ENCODE measurements around the gene RPL10.
"Not testable (repeated sequence)": the region's sequence is repeated elsewhere in the genome, so short reads cannot be mapped to it uniquely, and the experiment has no call there.

The RPL10 gene

DNA sequence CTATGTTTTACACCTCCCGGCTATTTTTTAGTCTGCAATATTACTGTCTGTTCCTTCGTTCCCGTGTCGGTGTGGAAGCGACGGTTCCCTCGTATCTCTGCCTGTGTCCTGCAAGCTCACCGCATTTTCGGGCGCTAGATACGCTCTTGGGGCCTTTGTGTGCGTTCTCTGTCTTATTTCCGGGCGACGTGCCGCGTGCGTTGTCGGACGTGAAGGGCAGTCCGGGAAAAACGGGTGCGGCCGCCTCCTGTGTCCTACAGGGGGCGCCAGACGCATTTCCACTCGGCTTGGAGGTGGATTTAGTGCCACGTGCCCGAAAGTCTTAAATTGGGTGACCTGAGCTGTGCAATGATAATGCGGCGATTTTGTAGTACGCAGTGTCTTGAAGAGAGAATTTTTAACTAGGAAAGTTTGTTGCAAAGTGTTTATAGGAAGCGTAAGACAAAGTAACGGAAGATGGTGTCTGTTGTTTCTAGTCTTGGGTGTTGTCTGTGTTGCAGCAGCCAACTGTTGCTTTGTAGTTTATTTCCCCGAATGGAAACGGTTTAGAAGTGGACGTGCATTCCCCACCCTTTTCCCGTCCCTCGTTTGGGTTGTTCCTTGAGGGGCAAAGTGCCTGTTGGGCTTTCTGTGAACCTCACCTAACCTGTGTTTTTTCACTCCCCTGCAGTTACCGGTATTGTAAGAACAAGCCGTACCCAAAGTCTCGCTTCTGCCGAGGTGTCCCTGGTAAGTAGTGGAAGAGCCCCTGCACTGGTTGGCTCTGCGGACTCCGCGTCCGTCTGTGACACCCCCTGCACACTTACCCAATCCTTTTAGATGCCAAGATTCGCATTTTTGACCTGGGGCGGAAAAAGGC, 720 bp downstream of the RPL10 start:
- CTCF ChIA-PET, result interaction anchor here (0.6 to 2.8 kb wide), 8 partner anchors 10 to 138 kb away, joined by 3 to 12 read pairs (median 6); partner anchors contain the start of gene DNASE1L1
- POLR2A ChIA-PET, result interaction anchor here (0.7 to 3.7 kb wide), 9 partner anchors 8 to 142 kb away, joined by 3 to 15 read pairs (median 5); partner anchors contain the start of genes DNASE1L1, FAM3A, SLC10A3 and TAFAZZIN
- H3K4me3 ChIP-seq (ENCODE audit: low read depth, low read length), result peak overlapping the region; percentile 79
- TF ChIP-seq, protein P1, sequence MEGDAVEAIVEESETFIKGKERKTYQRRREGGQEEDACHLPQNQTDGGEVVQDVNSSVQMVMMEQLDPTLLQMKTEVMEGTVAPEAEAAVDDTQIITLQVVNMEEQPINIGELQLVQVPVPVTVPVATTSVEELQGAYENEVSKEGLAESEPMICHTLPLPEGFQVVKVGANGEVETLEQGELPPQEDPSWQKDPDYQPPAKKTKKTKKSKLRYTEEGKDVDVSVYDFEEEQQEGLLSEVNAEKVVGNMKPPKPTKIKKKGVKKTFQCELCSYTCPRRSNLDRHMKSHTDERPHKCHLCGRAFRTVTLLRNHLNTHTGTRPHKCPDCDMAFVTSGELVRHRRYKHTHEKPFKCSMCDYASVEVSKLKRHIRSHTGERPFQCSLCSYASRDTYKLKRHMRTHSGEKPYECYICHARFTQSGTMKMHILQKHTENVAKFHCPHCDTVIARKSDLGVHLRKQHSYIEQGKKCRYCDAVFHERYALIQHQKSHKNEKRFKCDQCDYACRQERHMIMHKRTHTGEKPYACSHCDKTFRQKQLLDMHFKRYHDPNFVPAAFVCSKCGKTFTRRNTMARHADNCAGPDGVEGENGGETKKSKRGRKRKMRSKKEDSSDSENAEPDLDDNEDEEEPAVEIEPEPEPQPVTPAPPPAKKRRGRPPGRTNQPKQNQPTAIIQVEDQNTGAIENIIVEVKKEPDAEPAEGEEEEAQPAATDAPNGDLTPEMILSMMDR (IDR thresholded peaks at IDR 0.05; ENCODE audit: insufficient read depth, low read length, missing control alignments), result peak; percentile 80
- no peak for DNase-seq (ENCODE audit: low read depth, low spot score)

DNA sequence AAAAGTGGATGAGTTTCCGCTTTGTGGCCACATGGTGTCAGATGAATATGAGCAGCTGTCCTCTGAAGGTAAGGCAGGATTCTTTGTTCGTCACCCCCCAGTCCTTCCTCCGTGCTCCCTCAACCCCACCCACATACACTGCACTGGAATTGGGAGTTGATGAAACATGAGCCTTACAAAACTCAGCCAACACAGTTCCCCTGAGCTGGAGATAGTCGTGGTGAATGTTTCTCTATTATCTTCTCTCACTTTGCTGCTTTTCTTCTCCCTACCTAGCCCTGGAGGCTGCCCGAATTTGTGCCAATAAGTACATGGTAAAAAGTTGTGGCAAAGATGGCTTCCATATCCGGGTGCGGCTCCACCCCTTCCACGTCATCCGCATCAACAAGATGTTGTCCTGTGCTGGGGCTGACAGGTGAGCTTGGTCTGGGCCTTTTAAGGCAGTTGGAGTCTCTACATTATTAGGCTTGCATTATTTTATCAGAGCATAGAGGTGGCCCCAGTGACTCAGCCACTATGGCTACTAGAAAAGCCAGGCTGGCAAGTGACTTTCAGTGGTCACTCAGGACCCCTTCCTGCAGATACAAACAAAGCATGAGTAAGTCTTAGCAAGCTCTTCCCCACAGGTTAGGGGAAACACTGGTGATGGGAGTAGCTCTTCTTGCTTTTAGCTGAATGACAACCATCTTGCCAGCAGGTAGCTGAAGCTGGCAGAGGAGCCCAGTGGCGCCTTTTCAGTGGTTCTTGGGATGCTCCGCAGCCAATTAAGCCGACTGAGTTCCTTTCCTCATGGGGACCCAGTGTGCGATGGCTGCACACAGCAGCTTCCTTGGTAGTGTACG, 1.6 kb downstream of the RPL10 start:
- TF ChIP-seq, protein P1 (IDR thresholded peaks at IDR 0.05; ENCODE audit: insufficient read depth, low read length, missing control alignments), result no peak
- ChIA-PET CTCF (interaction anchor here (0.5 to 2.8 kb wide), 6 partner anchors 9 to 472 kb away, joined by 3 to 12 read pairs (median 6); partner anchors contain the start of gene DNASE1L1), POLR2A (interaction anchor here (0.6 to 3.7 kb wide), 5 partner anchors 10 to 132 kb away, joined by 3 to 15 read pairs (median 5); partner anchors contain the start of genes DNASE1L1, FAM3A and TAFAZZIN)
- peak overlapping the region; percentile 79 for H3K4me3 ChIP-seq (ENCODE audit: low read depth, low read length)
- DNase-seq (ENCODE audit: low read depth, low spot score), result no peak

DNA sequence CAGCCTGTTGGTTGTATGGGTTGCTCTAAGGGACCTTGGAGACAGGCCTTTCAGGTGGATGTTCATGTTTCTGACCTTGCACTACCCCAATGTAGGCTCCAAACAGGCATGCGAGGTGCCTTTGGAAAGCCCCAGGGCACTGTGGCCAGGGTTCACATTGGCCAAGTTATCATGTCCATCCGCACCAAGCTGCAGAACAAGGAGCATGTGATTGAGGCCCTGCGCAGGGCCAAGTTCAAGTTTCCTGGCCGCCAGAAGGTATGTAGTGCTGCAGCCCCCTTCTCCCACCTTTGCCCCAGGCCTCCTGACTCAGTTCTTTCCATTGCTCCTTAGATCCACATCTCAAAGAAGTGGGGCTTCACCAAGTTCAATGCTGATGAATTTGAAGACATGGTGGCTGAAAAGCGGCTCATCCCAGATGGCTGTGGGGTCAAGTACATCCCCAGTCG, 2.2 kb downstream of the RPL10 start:
- ChIA-PET POLR2A (interaction anchor here (1.0 to 3.7 kb wide), 2 partner anchors 9 to 11 kb away, joined by 3 to 15 read pairs; partner anchors contain the start of genes DNASE1L1 and TAFAZZIN), CTCF (interaction anchor here (0.5 to 2.8 kb wide), 4 partner anchors 8 to 473 kb away, joined by 3 to 12 read pairs (median 9); partner anchors contain the start of gene DNASE1L1)
- DNase-seq (ENCODE audit: low read depth, low spot score), result not testable (repeated sequence)
- H3K4me3 ChIP-seq (ENCODE audit: low read depth, low read length), result peak overlapping the region; percentile 79

DNA sequence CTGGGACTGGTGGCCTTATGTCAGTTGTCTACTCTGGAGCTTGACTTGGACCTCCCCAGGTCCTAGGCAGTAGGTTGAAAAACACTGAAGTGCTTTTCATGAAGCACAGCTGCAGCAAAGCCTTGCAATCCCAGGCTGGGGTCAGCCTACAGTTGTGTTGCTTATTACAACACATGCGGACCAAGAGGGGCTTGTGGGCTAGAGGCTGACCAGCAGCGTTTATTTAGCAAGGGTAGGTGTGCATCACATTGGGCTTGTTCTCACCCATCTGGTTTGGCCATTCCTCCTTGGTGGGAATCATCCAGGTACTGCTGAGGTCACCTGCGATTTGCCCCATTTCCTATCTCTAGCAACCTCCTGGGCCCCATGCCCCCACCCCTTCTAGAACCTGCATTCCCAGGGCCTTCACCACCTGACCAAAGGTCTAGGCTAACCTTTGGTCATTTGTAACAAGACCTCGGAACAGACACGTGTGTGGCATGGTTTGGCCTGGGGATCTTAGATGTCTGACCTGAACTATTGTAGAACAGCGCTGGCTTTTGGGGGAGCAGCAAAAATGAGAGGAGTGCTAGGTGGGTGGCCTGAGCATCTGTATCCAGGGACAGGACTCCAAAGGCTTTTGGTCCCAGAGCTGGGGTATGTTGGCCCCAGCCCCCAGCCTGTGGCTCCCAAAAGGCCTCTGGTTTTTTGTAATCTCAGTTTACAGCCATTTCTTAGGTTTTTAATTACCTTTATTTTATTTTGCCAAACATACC, 3.0 kb downstream of the RPL10 start:
- no peak overlapping the region for H3K4me3 ChIP-seq (ENCODE audit: low read depth, low read length)
- ChIA-PET POLR2A (interaction anchor here (1.0 to 3.7 kb wide), 4 partner anchors 8 to 37 kb away, joined by 3 to 15 read pairs (median 3); partner anchors contain the start of genes DNASE1L1 and TAFAZZIN), CTCF (no interaction called here)
- no peak for DNase-seq (ENCODE audit: low read depth, low spot score)
- TF ChIP-seq, protein P1 (IDR thresholded peaks at IDR 0.05; ENCODE audit: insufficient read depth, low read length, missing control alignments), result no peak

DNA sequence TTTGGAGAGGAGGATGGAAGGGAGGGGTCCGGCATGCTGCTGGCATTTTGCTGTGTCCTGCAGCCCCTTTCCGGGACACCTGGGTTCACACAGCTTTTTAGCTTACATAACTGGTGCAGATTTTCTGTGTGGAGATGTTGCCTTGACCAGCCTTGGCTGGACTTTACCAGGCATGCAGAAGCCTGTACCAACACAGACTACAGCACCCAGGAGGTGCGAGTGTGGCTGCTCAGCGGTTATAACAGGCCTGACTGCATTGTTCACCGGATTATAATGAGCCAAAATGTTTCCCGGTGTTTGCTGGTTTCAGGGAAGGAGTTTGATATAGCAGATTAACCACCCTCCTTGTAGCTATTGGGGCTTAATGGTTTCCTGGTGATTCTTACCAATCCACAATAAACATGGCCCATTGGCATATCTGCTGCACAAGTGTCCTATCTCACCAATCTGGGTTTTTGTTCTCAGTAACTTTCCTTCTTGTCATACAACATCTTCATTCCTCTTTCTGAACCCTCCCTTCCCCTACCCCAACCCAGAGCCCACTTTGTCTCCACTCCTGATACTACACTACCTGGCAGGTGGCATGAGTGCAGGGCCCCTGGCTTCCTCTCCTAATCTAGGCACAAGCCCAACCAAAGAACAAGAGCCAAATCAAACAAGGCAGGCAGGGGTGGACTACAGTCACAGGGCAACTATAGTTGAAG, 3.9 kb downstream of the RPL10 start:
- CTCF ChIA-PET, result no interaction called here
- H3K4me3 ChIP-seq (ENCODE audit: low read depth, low read length), result no peak overlapping the region
- POLR2A ChIA-PET, result interaction anchor here (0.7 to 3.7 kb wide), 4 partner anchors 7 to 72 kb away, joined by 3 to 15 read pairs (median 3); partner anchors contain the start of gene DNASE1L1
- DNase-seq (ENCODE audit: low read depth, low spot score), result no peak
- TF ChIP-seq, protein P1 (IDR thresholded peaks at IDR 0.05; ENCODE audit: insufficient read depth, low read length, missing control alignments), result no peak
